ENCODE measurements around the gene HLX. TPM values are rescaled to one million over a fixed set of nuclear protein-coding genes. Genes with fewer than 3 reads are reported as not detected.

HLX gene
- polyA plus RNA-seq, 1 of the 3 experiments (the other 2 are of a cell fraction) = 21.4 TPM

DNA sequence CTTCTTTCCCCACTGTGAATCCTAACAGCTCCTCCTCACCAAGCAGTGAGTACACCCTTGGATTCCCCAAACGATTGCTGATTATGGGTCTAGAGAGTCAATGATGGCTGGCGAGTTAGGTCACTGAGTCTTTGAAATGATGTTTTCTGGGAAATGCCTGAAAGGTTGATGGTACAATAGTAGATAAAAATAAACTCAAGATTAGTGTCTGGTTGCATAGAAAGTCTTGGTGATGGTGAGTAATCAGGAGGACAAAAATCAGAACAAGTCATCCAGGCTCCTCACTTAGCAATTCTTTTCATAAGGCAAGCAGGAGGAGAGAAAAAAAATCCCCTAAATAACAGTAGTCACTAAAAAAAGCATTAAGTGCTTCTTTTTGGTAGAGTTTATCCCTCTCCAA lies 22.6 kb downstream of the HLX start:
- Histone ChIP-seq H3K27me3 (ENCODE audit: insufficient read depth) (no peaks in the 10 kb centered on the region), H3K9me2 (no peaks in the 10 kb centered on the region), H3K36me3 (replicated peaks in 1 of 2; ENCODE audit: control insufficient read depth in 1 of 2, insufficient read depth in 2 of 2, low read length in 1 of 2) (no peaks in the 10 kb centered on the region), H3F3A (replicated peaks; ENCODE audit: insufficient read depth) (peaks cover 13% of the 10 kb centered on the region), H3K4me3 (ENCODE audit: low read depth in 2 of 2, low read length in 1 of 2) (no peak overlapping the region), H3K4me2 (no peak overlapping the region), H4K20me1 (ENCODE audit: insufficient read depth) (no peaks in the 10 kb centered on the region), H3K27ac (ENCODE audit: low read depth in 2 of 2, low read length in 1 of 2) (peak overlapping the region in 1 of 2 experiments; percentile 14; a peak in 1 of 4 replicates), H3K9me3 (no peaks in the 10 kb centered on the region), H3K4me1 (ENCODE audit: control insufficient read depth in 1 of 2, insufficient read depth in 2 of 2, low read depth in 1 of 2, low read length in 1 of 2) (peaks cover 0 to 8% of the 10 kb centered on the region in 2 experiments; a peak in 1 of 4 replicates), H3K79me2 (ENCODE audit: insufficient read depth) (no peaks in the 10 kb centered on the region), H3K9ac (no peak overlapping the region), H2AFZ (ENCODE audit: low read depth) (no peak overlapping the region)
- CTCF ChIA-PET = interaction anchor here (1.2 kb wide), 1 partner anchor 302 kb away, joined by 5 read pairs; no protein-coding TSS in a partner anchor
- WGBS (ENCODE audit: low lambda C conversion rate) = 76% methylated on average over 2 of the region's 2 CpGs
- no peak for TF ChIP-seq GABPA (IDR thresholded peaks at IDR 0.05; ENCODE audit: low read depth)
- TF ChIP-seq GATA2 (CRISPR knock-in tag; IDR thresholded peaks at IDR 0.05) = no peak
- TF ChIP-seq FOSL2 (IDR thresholded peaks at IDR 0.05; ENCODE audit: borderline replicate concordance, low read depth) = no peak
- no peak for TF ChIP-seq MXI1 (IDR thresholded peaks at IDR 0.05; ENCODE audit: low read depth, low read length)
- no peak for TF ChIP-seq JUND (IDR thresholded peaks at IDR 0.05)
- TF ChIP-seq RAD21 (IDR thresholded peaks at IDR 0.05; ENCODE audit: low read length) = no peak
- TF ChIP-seq, protein P1, sequence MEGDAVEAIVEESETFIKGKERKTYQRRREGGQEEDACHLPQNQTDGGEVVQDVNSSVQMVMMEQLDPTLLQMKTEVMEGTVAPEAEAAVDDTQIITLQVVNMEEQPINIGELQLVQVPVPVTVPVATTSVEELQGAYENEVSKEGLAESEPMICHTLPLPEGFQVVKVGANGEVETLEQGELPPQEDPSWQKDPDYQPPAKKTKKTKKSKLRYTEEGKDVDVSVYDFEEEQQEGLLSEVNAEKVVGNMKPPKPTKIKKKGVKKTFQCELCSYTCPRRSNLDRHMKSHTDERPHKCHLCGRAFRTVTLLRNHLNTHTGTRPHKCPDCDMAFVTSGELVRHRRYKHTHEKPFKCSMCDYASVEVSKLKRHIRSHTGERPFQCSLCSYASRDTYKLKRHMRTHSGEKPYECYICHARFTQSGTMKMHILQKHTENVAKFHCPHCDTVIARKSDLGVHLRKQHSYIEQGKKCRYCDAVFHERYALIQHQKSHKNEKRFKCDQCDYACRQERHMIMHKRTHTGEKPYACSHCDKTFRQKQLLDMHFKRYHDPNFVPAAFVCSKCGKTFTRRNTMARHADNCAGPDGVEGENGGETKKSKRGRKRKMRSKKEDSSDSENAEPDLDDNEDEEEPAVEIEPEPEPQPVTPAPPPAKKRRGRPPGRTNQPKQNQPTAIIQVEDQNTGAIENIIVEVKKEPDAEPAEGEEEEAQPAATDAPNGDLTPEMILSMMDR (IDR thresholded peaks at IDR 0.05) = no peak
- TF ChIP-seq RFX5 (IDR thresholded peaks at IDR 0.05; ENCODE audit: low read length) = no peak
- no peak for TF ChIP-seq ELF1 (IDR thresholded peaks at IDR 0.05)
- TF ChIP-seq, protein P2, sequence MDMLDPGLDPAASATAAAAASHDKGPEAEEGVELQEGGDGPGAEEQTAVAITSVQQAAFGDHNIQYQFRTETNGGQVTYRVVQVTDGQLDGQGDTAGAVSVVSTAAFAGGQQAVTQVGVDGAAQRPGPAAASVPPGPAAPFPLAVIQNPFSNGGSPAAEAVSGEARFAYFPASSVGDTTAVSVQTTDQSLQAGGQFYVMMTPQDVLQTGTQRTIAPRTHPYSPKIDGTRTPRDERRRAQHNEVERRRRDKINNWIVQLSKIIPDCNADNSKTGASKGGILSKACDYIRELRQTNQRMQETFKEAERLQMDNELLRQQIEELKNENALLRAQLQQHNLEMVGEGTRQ (IDR thresholded peaks at IDR 0.05; ENCODE audit: borderline replicate concordance, low read depth, low read length) = no peak
- TF ChIP-seq POLR2AphosphoS5 (IDR thresholded peaks at IDR 0.05; ENCODE audit: low read depth, low read length) = no peak
- TF ChIP-seq, protein P3, sequence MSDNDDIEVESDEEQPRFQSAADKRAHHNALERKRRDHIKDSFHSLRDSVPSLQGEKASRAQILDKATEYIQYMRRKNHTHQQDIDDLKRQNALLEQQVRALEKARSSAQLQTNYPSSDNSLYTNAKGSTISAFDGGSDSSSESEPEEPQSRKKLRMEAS (IDR thresholded peaks at IDR 0.05; ENCODE audit: low read depth) = no peak
- no peak for DNase-seq
- POLR2A ChIA-PET = no interaction called here

DNA sequence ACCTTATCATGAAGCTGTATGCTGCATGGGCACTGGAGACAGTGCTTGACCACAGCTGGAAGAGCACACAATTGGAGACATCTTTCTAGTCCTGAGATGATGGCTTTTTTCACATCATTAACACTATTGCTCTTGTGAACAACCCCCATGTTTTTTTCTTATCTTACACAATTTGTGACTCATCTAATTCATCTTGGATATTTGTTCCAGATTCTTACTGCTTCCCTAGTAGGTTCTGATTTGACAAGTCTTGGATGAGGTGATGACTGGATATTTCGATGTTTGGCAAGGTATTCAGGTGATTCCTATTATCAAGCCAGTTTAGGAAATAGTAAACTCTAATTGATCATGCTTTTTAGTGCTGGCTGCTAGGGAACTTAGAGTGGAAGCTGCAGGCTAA lies 23.7 kb downstream of the HLX start:
- ChIA-PET CTCF (interaction anchor here (0.9 kb wide), 1 partner anchor 301 kb away, joined by 3 read pairs; no protein-coding TSS in a partner anchor), POLR2A (interaction anchor here (0.6 kb wide), 1 partner anchor 64 kb away, joined by 3 read pairs; no protein-coding TSS in a partner anchor)
- H3K79me2 ChIP-seq (ENCODE audit: insufficient read depth) = no peaks in the 10 kb centered on the region
- H3K4me1 ChIP-seq (ENCODE audit: control insufficient read depth in 1 of 2, insufficient read depth in 2 of 2, low read depth in 1 of 2, low read length in 1 of 2) = peaks cover 0 to 8% of the 10 kb centered on the region in 2 experiments; a peak in 1 of 4 replicates
- peaks cover 13% of the 10 kb centered on the region for H3F3A ChIP-seq (replicated peaks; ENCODE audit: insufficient read depth)
- no peaks in the 10 kb centered on the region for H3K36me3 ChIP-seq (replicated peaks in 1 of 2; ENCODE audit: control insufficient read depth in 1 of 2, insufficient read depth in 2 of 2, low read length in 1 of 2)
- no peaks in the 10 kb centered on the region for H3K9me3 ChIP-seq
- H3K27me3 ChIP-seq (ENCODE audit: insufficient read depth) = no peaks in the 10 kb centered on the region
- no peak overlapping the region for H3K9ac ChIP-seq
- no peaks in the 10 kb centered on the region for H3K9me2 ChIP-seq
- 73% methylated on average over 1 of the region's 1 CpG for WGBS (ENCODE audit: low lambda C conversion rate)
- no peaks in the 10 kb centered on the region for H4K20me1 ChIP-seq (ENCODE audit: insufficient read depth)
- H3K27ac ChIP-seq (ENCODE audit: low read depth in 2 of 2, low read length in 1 of 2) = no peak overlapping the region
- no peak for DNase-seq
- no peak overlapping the region for H3K4me2 ChIP-seq
- no peak overlapping the region for H2AFZ ChIP-seq (ENCODE audit: low read depth)
- no peak overlapping the region for H3K4me3 ChIP-seq (ENCODE audit: low read depth in 2 of 2, low read length in 1 of 2)
- TF ChIP-seq RAD21 (IDR thresholded peaks at IDR 0.05; ENCODE audit: low read length) = no peak
- no peak for TF ChIP-seq TAF1 (IDR thresholded peaks at IDR 0.05; ENCODE audit: borderline replicate concordance, low read depth, low read length)
- TF ChIP-seq POLR2AphosphoS5 (IDR thresholded peaks at IDR 0.05; ENCODE audit: low read depth, low read length) = no peak
- TF ChIP-seq NFIC (IDR thresholded peaks at IDR 0.05; ENCODE audit: borderline replicate concordance) = no peak
- TF ChIP-seq, protein P4, sequence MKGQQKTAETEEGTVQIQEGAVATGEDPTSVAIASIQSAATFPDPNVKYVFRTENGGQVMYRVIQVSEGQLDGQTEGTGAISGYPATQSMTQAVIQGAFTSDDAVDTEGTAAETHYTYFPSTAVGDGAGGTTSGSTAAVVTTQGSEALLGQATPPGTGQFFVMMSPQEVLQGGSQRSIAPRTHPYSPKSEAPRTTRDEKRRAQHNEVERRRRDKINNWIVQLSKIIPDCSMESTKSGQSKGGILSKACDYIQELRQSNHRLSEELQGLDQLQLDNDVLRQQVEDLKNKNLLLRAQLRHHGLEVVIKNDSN (IDR thresholded peaks at IDR 0.05; ENCODE audit: borderline replicate concordance, low read depth) = no peak
- TF ChIP-seq RXRA (IDR thresholded peaks at IDR 0.05; ENCODE audit: borderline replicate concordance, low read depth) = no peak
- no peak for TF ChIP-seq GATA2 (CRISPR knock-in tag; IDR thresholded peaks at IDR 0.05)
- TF ChIP-seq SMC3 (IDR thresholded peaks at IDR 0.05; ENCODE audit: low read depth, low read length) = no peak
- TF ChIP-seq EP300 (IDR thresholded peaks at IDR 0.05; ENCODE audit: borderline replicate concordance in 1 of 2, low read depth in 1 of 2, low read length in 1 of 2) = no peak
- TF ChIP-seq MEF2A (IDR thresholded peaks at IDR 0.05; ENCODE audit: borderline replicate concordance, low read depth) = no peak
- TF ChIP-seq, protein P1 (IDR thresholded peaks at IDR 0.05) = no peak
- no peak for TF ChIP-seq JUND (IDR thresholded peaks at IDR 0.05)
- no peak for TF ChIP-seq RFX5 (IDR thresholded peaks at IDR 0.05; ENCODE audit: low read length)
- TF ChIP-seq CHD2 (IDR thresholded peaks at IDR 0.05; ENCODE audit: low read length, partially characterized antibody) = no peak
- TF ChIP-seq, protein P3 (IDR thresholded peaks at IDR 0.05; ENCODE audit: low read depth) = no peak
- TF ChIP-seq FOSL2 (IDR thresholded peaks at IDR 0.05; ENCODE audit: borderline replicate concordance, low read depth) = no peak

Data from SK-N-SH (cell line).